NCI-H146 (cell line): Measurements from ENCODE around the gene VCX.
"Not testable (repeated sequence)": the region's sequence is repeated elsewhere in the genome, so short reads cannot be mapped to it uniquely, and the experiment has no call there.

Experiments
- DNase-seq: peaks from one replicate; lab custom pipeline; 2025; lab: John Stamatoyannopoulos, UW

Gene VCX

DNA sequence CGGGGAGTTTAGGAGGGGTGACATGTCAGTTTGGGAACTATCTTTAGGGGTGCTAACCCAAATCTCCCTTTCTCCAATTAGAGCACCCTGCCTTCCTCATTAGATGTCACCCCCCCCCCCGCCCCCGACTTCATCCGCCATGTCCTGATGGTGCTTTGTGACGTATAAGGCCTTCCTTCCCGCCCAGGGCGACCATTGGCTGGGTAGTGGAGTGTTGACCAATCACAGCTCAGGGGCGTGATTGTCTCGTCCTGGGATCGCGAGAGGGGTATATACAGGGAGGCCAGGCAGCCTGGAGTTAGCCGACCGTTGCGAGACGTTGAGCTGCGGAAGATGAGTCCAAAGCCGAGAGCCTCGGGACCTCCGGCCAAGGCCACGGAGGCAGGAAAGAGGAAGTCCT, at the start of gene VCX:
Gene VCX, plus strand, starts transcription at position 301 of the 400 bp plus-strand sequence. Its CDS starts 33 bp downstream, at position 334.
- not testable (repeated sequence) for DNase-seq

GRCh38 chrX:7798327-7798726, 44.6 kb upstream of the VCX start:
- no peak for DNase-seq

DNA sequence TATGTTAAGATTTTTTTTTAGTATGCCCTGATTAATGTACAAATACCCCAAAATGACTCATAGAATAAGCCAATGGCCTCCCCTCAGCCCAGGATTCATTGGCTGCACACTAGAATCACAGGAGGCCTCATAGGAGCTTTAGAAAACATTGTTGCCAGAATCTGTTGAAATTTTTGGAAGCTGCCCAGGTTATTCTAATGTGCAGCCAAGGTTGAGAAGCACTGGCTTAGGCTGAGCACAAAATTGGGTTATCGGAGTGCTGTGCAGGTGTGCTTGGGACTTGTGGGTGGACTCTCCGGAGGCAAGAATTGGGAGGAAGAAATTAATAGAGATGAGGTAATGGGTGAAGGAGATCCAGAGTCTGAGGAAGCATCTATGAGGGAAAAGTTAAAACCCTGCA, 41.3 kb upstream of the VCX start:
- DNase-seq = no peak

DNA sequence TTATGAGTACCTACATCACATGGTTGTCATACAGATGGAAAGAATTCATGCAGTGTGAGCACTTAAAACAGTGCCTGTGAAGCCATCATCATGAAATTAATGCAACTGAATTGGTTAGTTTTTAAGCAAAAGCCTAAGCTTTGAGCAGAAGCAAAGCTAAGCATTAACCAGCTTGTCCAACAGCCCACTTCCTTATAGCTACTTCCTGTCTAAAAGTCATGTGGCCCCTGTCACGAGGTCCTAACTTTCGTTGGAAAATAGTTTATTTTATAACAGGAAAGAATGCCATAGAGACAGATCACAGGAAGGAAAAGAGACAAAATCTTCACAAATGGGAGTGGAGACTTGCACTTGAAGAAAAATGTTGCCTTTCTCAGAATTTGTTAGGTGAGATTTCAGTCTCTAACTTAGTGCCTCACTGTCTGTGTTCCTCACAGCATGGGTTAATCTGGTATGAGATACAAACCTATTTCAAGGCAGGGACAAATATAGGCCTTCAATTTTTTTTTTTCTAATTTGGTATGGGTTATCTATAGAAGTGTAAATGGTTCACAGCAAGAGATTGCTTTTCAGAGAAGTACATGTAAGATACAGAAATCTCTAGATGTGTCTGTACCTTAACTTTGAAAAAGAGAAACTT, 27.7 kb upstream of the VCX start:
- no peak for DNase-seq

DNA sequence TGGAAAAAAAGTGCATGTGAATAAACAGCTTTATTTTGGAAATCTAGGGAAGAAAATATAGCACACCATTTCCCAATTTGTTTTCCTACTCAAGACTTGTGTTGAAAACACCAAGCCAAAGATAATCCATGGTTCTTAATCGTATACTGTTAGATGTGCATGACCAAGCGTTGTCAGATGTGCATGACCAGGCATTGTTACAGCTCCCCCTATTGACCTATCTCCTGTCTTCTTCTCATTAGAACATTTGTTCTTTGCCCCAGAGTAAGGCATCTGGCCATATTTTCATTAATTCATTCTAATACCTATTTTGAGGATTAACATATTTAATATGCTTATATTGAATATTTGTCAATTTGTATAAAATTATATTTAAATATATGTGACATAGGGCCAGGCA, 14.4 kb upstream of the VCX start:
- no peak for DNase-seq

DNA sequence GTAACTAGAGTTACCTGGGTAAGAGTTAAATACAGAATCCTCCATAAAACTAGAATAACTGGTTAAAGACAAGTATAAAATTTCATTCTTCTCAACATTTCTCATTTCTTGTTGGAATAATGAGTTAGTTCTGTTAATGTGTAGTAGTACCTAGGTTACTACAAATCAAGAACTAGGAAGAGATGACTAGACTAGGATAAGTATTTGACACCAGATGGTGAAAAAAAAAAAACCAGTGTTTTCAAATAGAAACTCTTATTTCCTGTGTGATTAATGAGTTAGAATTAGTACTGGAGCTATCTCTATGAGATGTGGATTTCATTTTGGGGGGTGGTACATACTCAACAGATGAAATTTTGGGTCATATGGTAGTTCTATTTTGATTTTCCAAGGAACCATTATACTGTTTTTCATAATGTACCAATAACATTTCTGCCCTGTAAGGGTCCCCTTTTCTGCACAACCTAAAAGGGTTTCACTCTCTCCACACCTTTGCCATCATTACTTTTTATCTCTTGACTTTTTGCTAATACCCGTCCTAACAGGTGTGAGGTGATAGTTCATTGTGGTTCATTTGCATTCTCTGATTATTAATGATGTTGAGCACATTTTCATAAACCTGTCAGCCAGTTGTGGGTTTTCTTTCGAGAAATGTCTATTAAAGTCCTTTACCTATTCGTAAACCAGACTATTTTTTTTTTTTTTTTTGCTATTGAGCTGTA, 1.7 kb upstream of the VCX start:
- no peak for DNase-seq

GRCh38 chrX:7852166-7852565, 9.2 kb downstream of the VCX start:
- DNase-seq = no peak

DNA sequence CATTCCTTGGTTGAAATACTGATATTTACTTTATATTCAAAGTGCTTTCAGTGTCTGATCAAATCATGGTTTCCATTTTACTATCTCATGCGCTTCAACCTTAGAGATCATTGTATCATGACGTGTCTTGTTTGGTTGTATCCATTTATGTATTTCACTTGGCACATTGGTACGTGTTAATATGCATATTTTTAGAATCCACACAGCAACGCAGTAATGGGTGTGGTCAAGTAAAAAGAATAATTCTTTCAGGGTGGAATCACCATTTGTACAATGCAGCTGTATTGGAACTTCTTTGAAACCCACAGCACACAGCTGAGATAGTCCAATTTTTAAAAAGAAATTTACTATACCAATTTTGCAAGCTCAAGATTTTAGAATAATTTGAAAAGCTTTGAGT, 29.1 kb downstream of the VCX start:
- no peak for DNase-seq

DNA sequence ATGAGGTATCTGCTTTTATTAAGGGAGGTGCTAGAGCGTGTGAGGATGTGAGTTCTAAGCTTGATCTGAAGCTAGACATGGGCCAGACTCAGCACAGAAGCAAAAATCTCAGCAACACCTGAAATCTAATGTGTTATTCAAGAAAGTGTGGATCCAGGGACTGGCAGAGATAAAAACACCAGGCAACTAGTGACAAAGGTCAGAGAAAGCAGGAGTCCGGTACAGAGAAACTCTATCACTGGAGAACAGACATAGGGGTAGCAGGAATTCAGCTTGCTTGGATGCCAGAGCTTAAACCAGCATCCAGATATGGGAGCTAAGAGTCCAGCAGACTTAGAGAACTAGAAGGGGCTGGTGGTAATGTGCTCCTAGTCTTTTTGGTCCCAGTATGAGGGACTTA, 34.0 kb downstream of the VCX start:
- no peak for DNase-seq

DNA sequence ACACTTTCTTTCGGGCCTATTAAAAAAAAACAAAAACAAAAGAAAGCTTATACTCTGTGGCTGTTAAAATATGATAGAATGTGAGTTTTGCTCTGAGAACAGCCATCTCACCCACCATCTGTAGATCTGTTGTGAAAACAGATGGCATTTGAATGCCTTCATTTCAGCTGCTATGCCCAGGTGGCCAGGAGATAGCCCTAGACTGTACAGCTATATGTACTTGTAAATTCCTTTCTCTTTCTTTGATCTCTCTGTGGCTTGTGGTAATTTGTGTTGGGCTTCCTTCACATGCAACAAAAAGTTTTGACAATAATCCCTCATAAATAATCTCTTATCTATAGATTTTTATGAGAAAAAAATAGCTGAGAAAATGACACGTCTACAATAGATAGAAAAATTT, 46.2 kb downstream of the VCX start:
- no peak for DNase-seq

DNA sequence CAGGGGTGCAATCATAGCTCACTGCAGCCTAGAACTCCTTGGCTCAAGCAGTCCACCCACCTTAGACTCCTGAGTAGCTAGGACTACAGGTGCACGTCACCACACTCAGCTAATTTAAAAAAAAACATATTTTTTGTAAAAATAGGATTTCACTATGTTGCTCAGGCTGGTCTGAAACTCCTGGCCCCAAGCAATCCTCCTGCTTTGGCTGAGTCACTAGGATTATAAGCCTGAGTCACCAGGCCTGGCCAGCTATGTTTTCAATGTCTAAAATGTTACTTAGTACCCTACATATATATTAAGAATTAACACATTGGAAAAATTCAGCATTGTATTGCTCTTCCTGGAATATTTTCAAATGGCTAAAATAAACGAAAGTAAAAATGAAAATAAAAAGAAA, 46.7 kb downstream of the VCX start:
- DNase-seq = no peak

GRCh38 chrX:7891928-7892327, 49.0 kb downstream of the VCX start:
- no peak for DNase-seq
